B cell (primary cell): ENCODE measurements around the gene ATG4C. TPM values are rescaled to one million over a fixed set of nuclear protein-coding genes. Genes with fewer than 3 reads are reported as not detected.

Source experiments
- ATAC-seq: fragments of 200-7000 bp; cut with Tn5 transposase; one replicate; pipeline ENCODE4 v1.10.0; 2021; ENCODE audit warnings: low read depth, mild to moderate bottlenecking, moderate number of reproducible peaks, moderate library complexity
- CTCF ChIA-PET: fragments of 350-600 bp; sonication (Branson Sonifier 250); formaldehyde crosslinking; loops from one replicate; lab custom pipeline; 2021; ENCODE audit warnings: antibody characterized with exemption, inconsistent platforms; lab: Charles Lee
- POLR2A ChIA-PET: fragments of 350-600 bp; sonication (Branson Sonifier 250); formaldehyde crosslinking; loops from one replicate; lab custom pipeline; 2021; ENCODE audit warnings: antibody characterized with exemption; lab: Charles Lee
- DNase-seq: peaks from one replicate; pipeline ENCODE4 v3.0.0; 2013
- H2AFZ ChIP-seq: 2 replicates; pipeline ENCODE4 v1.6.1; 2012; ENCODE audit warnings: mild to moderate bottlenecking, low read depth, low read length; ENCODE audit not compliant: insufficient read depth, poor library complexity, severe bottlenecking
- H3K27ac ChIP-seq, 2 donors: 1 replicate in 1 of 2; 2 replicates in 1 of 2; pipeline ENCODE4 v1.5.1; 2012 to 2013; ENCODE audit warnings: low read length in 2 of 2, mild to moderate bottlenecking in 2 of 2, moderate library complexity in 1 of 2
- H3K27me3 ChIP-seq, 4 experiments: fragments of 200-600 bp in 1 of 4; sonication (generic) in 1 of 4; replicated peaks in 1 of 4; 1 replicate in 2 of 4; 2 replicates in 2 of 4; pipeline versions ENCODE4 v1.6.1 to v1.7.0; 2013 to 2016; ENCODE audit warnings: low read length in 3 of 4, mild to moderate bottlenecking in 2 of 4, mixed read lengths in 1 of 4, moderate library complexity in 1 of 4; ENCODE audit not compliant: insufficient read depth in 4 of 4, control insufficient read depth in 3 of 4; ENCODE audit errors: control extremely low read depth in 1 of 4
- H3K36me3 ChIP-seq, 2 experiments: replicated peaks in 1 of 2; 1 replicate in 1 of 2; 2 replicates in 1 of 2; pipeline versions ENCODE4 v1.6.1 to v1.7.1; 2013; ENCODE audit warnings: low read length in 1 of 2; ENCODE audit not compliant: insufficient read depth in 2 of 2, control insufficient read depth in 1 of 2; ENCODE audit errors: control extremely low read depth in 1 of 2, extremely low read depth in 1 of 2
- H3K4me1 ChIP-seq, 2 donors: fragments of 200-600 bp in 1 of 2; sonication (generic) in 1 of 2; 1 replicate in 1 of 2; 2 replicates in 1 of 2; pipeline versions ENCODE4 v1.5.1 to v1.6.1; 2013 to 2017; ENCODE audit warnings: low read length in 2 of 2; ENCODE audit not compliant: control insufficient read depth in 2 of 2, insufficient read depth in 2 of 2
- H3K4me2 ChIP-seq: replicated peaks from 2 replicates; pipeline ENCODE3; 2012; ENCODE audit warnings: mild to moderate bottlenecking, low read depth, low read length; ENCODE audit not compliant: poor library complexity, severe bottlenecking
- H3K4me3 ChIP-seq, 5 experiments: fragments of 200-600 bp in 1 of 5; sonication (generic) in 1 of 5; 1 replicate in 3 of 5; 2 replicates in 2 of 5; pipeline versions ENCODE4 v1.5.1 to v1.7.0; 2011 to 2016; ENCODE audit warnings: low read length in 4 of 5, mild to moderate bottlenecking in 4 of 5, low read depth in 2 of 5, control low read depth in 1 of 5, moderate library complexity in 1 of 5; ENCODE audit not compliant: insufficient read depth in 1 of 5; ENCODE audit errors: control extremely low read depth in 1 of 5, extremely low read depth in 1 of 5
- H3K79me2 ChIP-seq: fragments of 200-600 bp; sonication (generic); one replicate; pipeline ENCODE4 v1.6.0; 2016; ENCODE audit warnings: low read length; ENCODE audit not compliant: control insufficient read depth, insufficient read depth
- H3K9ac ChIP-seq: fragments of 200-600 bp; sonication (generic); 2 replicates; pipeline ENCODE4 v1.6.1; 2017; ENCODE audit warnings: mild to moderate bottlenecking, low read length, moderate library complexity
- H3K9me3 ChIP-seq, 3 donors: one replicate each; pipeline versions ENCODE4 v1.6.1 to v1.7.1; 2013; ENCODE audit warnings: low read length in 2 of 3; ENCODE audit not compliant: control insufficient read depth in 2 of 3, insufficient read depth in 1 of 3; ENCODE audit errors: control extremely low read depth in 1 of 3
- H4K20me1 ChIP-seq: 2 replicates; pipeline ENCODE4 v1.6.0; 2012; ENCODE audit warnings: mild to moderate bottlenecking, low read length; ENCODE audit not compliant: insufficient read depth, control insufficient read depth, poor library complexity, severe bottlenecking
- H3K27ac Mint-ChIP-seq: one replicate; pipeline ENCODE4 v1.8.0; 2021; ENCODE audit warnings: mixed read lengths
- H3K27me3 Mint-ChIP-seq: one replicate; pipeline ENCODE4 v1.8.0; 2021; ENCODE audit warnings: mixed read lengths
- H3K4me1 Mint-ChIP-seq: one replicate; pipeline ENCODE4 v1.8.0; 2021; ENCODE audit warnings: mixed read lengths
- H3K4me3 Mint-ChIP-seq: one replicate; pipeline ENCODE4 v1.8.0; 2021; ENCODE audit warnings: mixed read lengths
- H3K9me3 Mint-ChIP-seq: one replicate; pipeline ENCODE4 v1.8.0; 2022; ENCODE audit warnings: mixed read lengths; ENCODE audit not compliant: insufficient read depth
- EZH2 ChIP-seq: IDR thresholded peaks from 2 replicates; pipeline ENCODE4 v1.6.1; 2012; ENCODE audit warnings: borderline replicate concordance, low read depth, mild to moderate bottlenecking, moderate library complexity, low read length; ENCODE audit not compliant: insufficient read depth, poor library complexity, severe bottlenecking
- intact Hi-C: fragments of 100-400 bp; cut with micrococcal nuclease; formaldehyde crosslinking; loops from one replicate; pipeline ENCODE4 v1.10.0; 2022
- polyA plus RNA-seq: library from polyadenylated mRNA; depleted of rRNA; stranded (reverse); fragments of >200 nt; gene quantifications from 2 replicates; pipeline ENCODE4 v1.2.3, GENCODE V29; 2012
- total RNA-seq, 2 donors: library from RNA; stranded (reverse); fragments of 120-200 nt in 1 of 2; gene quantifications; 1 replicate in 1 of 2; 2 replicates in 1 of 2; pipeline versions ENCODE4 v1.2.3 to v1.2.4, GENCODE V29; 2013 to 2022
- TF ChIP-seq, protein P1 (sequence below): fragments of 200-600 bp; IDR thresholded peaks from one replicate; pipeline ENCODE4 v1.8.0; 2022; ENCODE audit warnings: antibody characterized with exemption, mild to moderate bottlenecking

ATG4C gene
- total and polyA plus RNA-seq, 2 donors (not counting 1 experiment from before 2014, with no cell fraction given), result 7.1 to 30.8 TPM

DNA sequence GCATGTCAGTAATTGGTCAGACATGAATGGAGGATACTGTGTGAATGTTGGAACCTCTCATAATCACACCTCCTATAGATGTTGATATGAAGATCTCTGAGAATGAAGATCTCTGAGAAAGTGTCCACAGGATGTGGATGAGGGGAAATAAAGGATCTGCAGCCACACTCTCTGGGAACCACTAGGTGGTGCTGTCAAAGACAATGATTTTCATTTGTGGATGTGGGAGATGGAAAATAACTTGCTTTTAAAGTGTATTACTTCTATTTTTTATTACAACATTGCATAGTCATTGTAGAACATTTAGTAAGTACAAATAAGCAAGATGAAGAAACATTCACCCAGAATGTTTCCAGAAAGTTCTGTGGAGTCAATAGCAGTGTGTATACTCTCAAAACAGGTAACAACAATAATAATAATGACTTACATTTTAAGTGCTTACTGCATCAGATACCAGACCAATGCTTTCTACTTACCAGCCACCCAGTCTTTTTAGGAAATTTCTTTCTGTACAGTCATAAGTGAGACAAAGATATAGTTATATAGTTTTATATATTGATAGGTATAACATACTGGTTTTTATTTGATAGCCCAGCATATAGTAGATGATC is 128.2 kb downstream of the ATG4C start:
- Mint-ChIP-seq H3K27ac (no peak overlapping the region), H3K9me3 (no peaks in the 10 kb centered on the region), H3K4me1 (no peaks in the 10 kb centered on the region), H3K4me3 (no peak overlapping the region), H3K27me3 (peaks cover 15% of the 10 kb centered on the region)
- Histone ChIP-seq H2AFZ (no peak overlapping the region), H3K79me2 (no peaks in the 10 kb centered on the region), H3K4me3 (no peak overlapping the region), H3K9me3 (no peaks in the 10 kb centered on the region), H3K36me3 (no peaks in the 10 kb centered on the region), H3K9ac (no peak overlapping the region), H3K27me3 (peaks cover 0 to 11% (median 0%) of the 10 kb centered on the region in 4 experiments), H4K20me1 (no peaks in the 10 kb centered on the region), H3K4me1 (no peaks in the 10 kb centered on the region), H3K27ac (no peak overlapping the region), H3K4me2 (no peak overlapping the region)
- ATAC-seq, result no peak
- ChIA-PET CTCF (interaction anchor here (1.3 kb wide), 1 partner anchor 626 kb away, joined by 5 read pairs; no protein-coding TSS in a partner anchor), POLR2A (no interaction called here)
- TF ChIP-seq, protein P1, sequence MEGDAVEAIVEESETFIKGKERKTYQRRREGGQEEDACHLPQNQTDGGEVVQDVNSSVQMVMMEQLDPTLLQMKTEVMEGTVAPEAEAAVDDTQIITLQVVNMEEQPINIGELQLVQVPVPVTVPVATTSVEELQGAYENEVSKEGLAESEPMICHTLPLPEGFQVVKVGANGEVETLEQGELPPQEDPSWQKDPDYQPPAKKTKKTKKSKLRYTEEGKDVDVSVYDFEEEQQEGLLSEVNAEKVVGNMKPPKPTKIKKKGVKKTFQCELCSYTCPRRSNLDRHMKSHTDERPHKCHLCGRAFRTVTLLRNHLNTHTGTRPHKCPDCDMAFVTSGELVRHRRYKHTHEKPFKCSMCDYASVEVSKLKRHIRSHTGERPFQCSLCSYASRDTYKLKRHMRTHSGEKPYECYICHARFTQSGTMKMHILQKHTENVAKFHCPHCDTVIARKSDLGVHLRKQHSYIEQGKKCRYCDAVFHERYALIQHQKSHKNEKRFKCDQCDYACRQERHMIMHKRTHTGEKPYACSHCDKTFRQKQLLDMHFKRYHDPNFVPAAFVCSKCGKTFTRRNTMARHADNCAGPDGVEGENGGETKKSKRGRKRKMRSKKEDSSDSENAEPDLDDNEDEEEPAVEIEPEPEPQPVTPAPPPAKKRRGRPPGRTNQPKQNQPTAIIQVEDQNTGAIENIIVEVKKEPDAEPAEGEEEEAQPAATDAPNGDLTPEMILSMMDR, result peak; percentile 75
- no peak for TF ChIP-seq EZH2
- DNase-seq, result peak; percentile 4
- intact Hi-C loops, result loop anchor here (5.0 kb wide), 1 partner anchor 625 kb away; no protein-coding TSS in a partner anchor

Other genes starting within 250 kb of the ATG4C start
- gene ANGPTL3, start 186.6 kb upstream of the ATG4C start, total RNA-seq, result not detected in 2 replicates
- gene ANGPTL3, start 186.6 kb upstream of the ATG4C start, polyA plus RNA-seq, result not detected in 2 replicates
- gene DOCK7, start 95.7 kb upstream of the ATG4C start, total RNA-seq, result 20.5 and 22.0 TPM in 2 replicates
- 3.6 and 5.1 TPM in 2 replicates for gene DOCK7, start 95.7 kb upstream of the ATG4C start, polyA plus RNA-seq